Gastrocnemius medialis (tissue), 4 donors: ENCODE measurements around the gene VIM. TPM values are rescaled to one million over a fixed set of nuclear protein-coding genes. Genes with fewer than 3 reads are reported as not detected.
A peak's percentile ranks its signal among the peaks of the same experiment; 100 is the strongest.

Experiments
- ATAC-seq, 2 donors: fragments of 150-250 bp; one replicate each; pipeline ENCODE4 v1.9.1; 2016
- DNase-seq, 2 donors: peaks; one replicate each; pipeline ENCODE4 v3.0.0-alpha.2; 2019
- H3K27ac ChIP-seq, 4 donors: fragments of 200-600 bp; sonication (generic); 1 replicate in 1 of 4; 2 replicates in 3 of 4; pipeline ENCODE4 v1.5.1; 2016 to 2018; ENCODE audit warnings: mild to moderate bottlenecking in 2 of 4, moderate library complexity in 1 of 4
- H3K27me3 ChIP-seq, 3 donors: fragments of 200-600 bp; sonication (generic) in 2 of 3; 1 replicate in 1 of 3; 2 replicates in 2 of 3; pipeline versions ENCODE4 v1.5.1 to v1.6.0; 2016 to 2019; ENCODE audit warnings: mild to moderate bottlenecking in 1 of 3, moderate library complexity in 1 of 3
- H3K36me3 ChIP-seq, 2 donors: fragments of 200-600 bp; sonication (generic) in 1 of 2; one replicate each; pipeline ENCODE4 v1.5.1; 2017 to 2018
- H3K4me1 ChIP-seq, 2 donors: fragments of 200-600 bp; sonication (generic) in 1 of 2; one replicate each; pipeline ENCODE4 v1.5.1; 2016 to 2017; ENCODE audit warnings: mild to moderate bottlenecking in 2 of 2
- H3K4me3 ChIP-seq, 4 donors: fragments of 200-600 bp; sonication (generic) in 3 of 4; 1 replicate in 1 of 4; 2 replicates in 3 of 4; pipeline ENCODE4 v1.5.1; 2016 to 2019; ENCODE audit warnings: mild to moderate bottlenecking in 2 of 4
- H3K9me3 ChIP-seq, 3 donors: fragments of 200-600 bp; sonication (generic) in 2 of 3; 1 replicate in 1 of 3; 2 replicates in 2 of 3; pipeline ENCODE4 v1.5.1; 2016 to 2019
- POLR2A ChIP-seq, 2 donors: fragments of 450-650 bp; IDR thresholded peaks; one replicate each; pipeline ENCODE4 v1.6.1; 2017; ENCODE audit warnings: antibody characterized with exemption in 2 of 2, mild to moderate bottlenecking in 2 of 2, moderate library complexity in 2 of 2
- in situ Hi-C, 4 donors: fragments of 200-750 bp; cut with MboI; loops; one replicate each; pipeline versions ENCODE4 v1.15.0 to v1.8.0; 2017; ENCODE audit warnings: low sequenced_read_pairs in 4 of 4
- intact Hi-C: fragments of 100-400 bp; cut with DNase I; formaldehyde crosslinking; loops from one replicate; pipeline ENCODE4 v1.15.1; 2023; ENCODE audit warnings: low total_unique reads
- total RNA-seq, 4 donors: library from RNA; depleted of rRNA; stranded (reverse); fragments of >200 nt; gene quantifications; one replicate each; pipeline versions ENCODE4 v1.1.0 to v1.2.3, GENCODE V29; 2016
- TF ChIP-seq, protein P1 (sequence below), 5 experiments: fragments of 450-650 bp in 3 of 5; fragments of 200-600 bp in 2 of 5; sonication (generic) in 2 of 5; IDR thresholded peaks in 4 of 5; conservative IDR thresholded peaks in 1 of 5; 1 replicate in 4 of 5; 2 replicates in 1 of 5; pipeline ENCODE4 v1.5.1; 2016 to 2019; ENCODE audit warnings: antibody characterized with exemption in 5 of 5, mild to moderate bottlenecking in 3 of 5, moderate library complexity in 3 of 5

VIM gene
- total RNA-seq, 4 donors from 2014 or later: 355 to 835 (median 589) TPM

DNA sequence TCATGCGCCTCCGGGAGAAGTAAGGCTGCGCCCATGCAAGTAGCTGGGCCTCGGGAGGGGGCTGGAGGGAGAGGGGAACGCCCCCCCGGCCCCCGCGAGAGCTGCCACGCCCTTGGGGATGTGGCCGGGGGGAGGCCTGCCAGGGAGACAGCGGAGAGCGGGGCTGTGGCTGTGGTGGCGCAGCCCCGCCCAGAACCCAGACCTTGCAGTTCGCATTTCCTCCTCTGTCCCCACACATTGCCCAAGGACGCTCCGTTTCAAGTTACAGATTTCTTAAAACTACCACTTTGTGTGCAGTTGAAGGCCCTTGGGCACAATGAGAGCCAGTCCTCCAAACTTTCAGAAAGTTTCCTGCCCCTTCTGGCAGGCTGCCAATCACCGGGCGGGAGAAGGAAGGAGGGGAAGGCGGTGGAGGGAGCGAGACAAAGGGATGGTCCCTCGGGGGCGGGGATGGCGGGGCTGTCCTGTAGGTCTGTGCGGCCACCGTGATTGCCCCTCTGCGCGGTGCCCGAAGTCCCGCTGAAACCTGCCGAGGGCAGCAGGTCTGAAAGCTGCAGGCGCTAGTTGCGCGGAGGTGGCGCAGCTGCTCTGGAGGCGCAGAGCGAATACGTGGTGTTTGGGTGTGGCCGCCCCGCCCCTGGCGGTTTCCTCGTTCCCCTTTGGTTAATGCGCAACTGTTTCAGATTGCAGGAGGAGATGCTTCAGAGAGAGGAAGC, 2.1 kb downstream of the VIM start:
- Histone ChIP-seq H3K27ac (peak overlapping the region; percentile 91 to 94 (median 92)), H3K27me3 (peaks cover 24 to 66% (median 58%) of the 10 kb centered on the region in 3 donors), H3K9me3 (no peaks in the 10 kb centered on the region), H3K4me3 (peak overlapping the region; percentile 56 to 83 (median 72)), H3K4me1 (peaks cover 23 to 28% of the 10 kb centered on the region in 2 donors), H3K36me3 (peaks cover 0 to 12% of the 10 kb centered on the region in 2 donors)
- TF ChIP-seq, protein P1, sequence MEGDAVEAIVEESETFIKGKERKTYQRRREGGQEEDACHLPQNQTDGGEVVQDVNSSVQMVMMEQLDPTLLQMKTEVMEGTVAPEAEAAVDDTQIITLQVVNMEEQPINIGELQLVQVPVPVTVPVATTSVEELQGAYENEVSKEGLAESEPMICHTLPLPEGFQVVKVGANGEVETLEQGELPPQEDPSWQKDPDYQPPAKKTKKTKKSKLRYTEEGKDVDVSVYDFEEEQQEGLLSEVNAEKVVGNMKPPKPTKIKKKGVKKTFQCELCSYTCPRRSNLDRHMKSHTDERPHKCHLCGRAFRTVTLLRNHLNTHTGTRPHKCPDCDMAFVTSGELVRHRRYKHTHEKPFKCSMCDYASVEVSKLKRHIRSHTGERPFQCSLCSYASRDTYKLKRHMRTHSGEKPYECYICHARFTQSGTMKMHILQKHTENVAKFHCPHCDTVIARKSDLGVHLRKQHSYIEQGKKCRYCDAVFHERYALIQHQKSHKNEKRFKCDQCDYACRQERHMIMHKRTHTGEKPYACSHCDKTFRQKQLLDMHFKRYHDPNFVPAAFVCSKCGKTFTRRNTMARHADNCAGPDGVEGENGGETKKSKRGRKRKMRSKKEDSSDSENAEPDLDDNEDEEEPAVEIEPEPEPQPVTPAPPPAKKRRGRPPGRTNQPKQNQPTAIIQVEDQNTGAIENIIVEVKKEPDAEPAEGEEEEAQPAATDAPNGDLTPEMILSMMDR (IDR thresholded peaks at IDR 0.05 in 4 of 5, conservative IDR thresholded peaks at IDR 0.05 in 1 of 5): no peak
- TF ChIP-seq POLR2A (IDR thresholded peaks at IDR 0.05): peak in 1 of 2 donors; percentile 50
- in situ Hi-C loops (no loop called here), intact Hi-C loops (loop anchor here (5.0 kb wide), 1 partner anchor 228 kb away; no protein-coding TSS in a partner anchor)
- ATAC-seq (peak; percentile 37 to 40), DNase-seq (peak; percentile 53 to 70)

DNA sequence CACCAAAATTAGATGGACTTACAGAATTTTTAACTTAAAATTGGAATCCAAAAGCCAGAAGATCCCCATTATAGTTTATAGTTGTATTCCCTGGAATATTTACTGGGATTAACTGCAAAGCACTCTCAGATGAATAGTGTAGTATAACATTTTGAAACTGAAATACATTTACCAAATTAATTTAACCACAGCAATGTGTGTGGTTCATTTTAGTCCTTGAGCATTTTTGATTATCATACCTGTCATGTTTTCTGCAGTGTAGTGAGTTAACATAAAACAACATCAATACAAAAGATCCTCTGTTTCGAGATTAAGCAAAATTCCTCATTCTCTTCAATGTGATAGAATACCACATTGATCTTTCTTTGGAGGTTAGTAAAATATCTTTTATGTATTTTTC, 3.7 kb downstream of the VIM start:
- ATAC-seq: no peak
- no peak for TF ChIP-seq POLR2A (IDR thresholded peaks at IDR 0.05)
- TF ChIP-seq, protein P1 (IDR thresholded peaks at IDR 0.05 in 4 of 5, conservative IDR thresholded peaks at IDR 0.05 in 1 of 5): no peak
- in situ Hi-C loops (no loop called here), intact Hi-C loops (no loop called here)
- peak overlapping the region in 2 of 4 donors; percentile 91 to 94 for H3K27ac ChIP-seq
- no peak for DNase-seq
- peaks cover 36 to 40% of the 10 kb centered on the region in 2 donors for H3K4me1 ChIP-seq
- peak overlapping the region; percentile 18 to 83 (median 72) for H3K4me3 ChIP-seq
- no peaks in the 10 kb centered on the region for H3K9me3 ChIP-seq
- H3K27me3 ChIP-seq: peaks cover 24 to 66% (median 63%) of the 10 kb centered on the region in 3 donors
- H3K36me3 ChIP-seq: peaks cover 0 to 12% of the 10 kb centered on the region in 2 donors

DNA sequence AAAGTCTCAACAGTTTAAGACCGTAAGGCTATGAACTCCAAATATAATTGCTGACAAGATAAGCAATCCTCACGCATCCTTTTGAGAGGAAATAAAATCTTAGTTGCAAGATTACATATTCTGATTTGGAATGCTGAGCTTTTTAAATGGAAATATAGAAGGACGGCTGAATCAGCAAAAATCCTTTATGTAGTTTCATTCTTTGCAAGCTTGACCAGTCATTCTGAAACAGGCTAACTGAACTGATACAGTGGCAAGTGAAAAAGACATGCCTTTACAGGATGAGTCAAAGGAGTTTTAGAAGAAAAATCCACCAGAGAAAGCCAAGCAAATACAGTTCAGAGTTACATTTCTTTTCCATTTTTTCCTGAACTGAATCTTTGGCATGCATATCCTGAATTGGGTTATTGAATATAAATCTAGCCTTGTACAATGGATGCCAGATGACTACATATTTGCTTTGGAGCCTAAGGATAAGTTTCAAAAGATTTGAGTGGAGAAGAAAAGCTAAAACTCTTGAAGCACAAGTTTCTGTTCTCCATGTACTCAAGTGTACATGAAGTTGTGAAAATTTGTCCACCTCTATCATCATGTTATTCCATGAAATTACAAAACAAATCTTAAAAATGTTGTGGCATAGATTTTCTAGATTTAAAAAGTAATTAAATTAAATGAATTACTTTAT, 4.4 kb downstream of the VIM start:
- Histone ChIP-seq H3K27me3 (peaks cover 24 to 63% (median 57%) of the 10 kb centered on the region in 3 donors), H3K9me3 (no peaks in the 10 kb centered on the region), H3K36me3 (peaks cover 0 to 12% of the 10 kb centered on the region in 2 donors), H3K4me3 (peak overlapping the region; percentile 18 to 75 (median 46)), H3K27ac (peak overlapping the region in 2 of 4 donors; percentile 14 to 28), H3K4me1 (peaks cover 38 to 44% of the 10 kb centered on the region in 2 donors)
- in situ Hi-C loops (no loop called here), intact Hi-C loops (no loop called here)
- ATAC-seq: no peak
- TF ChIP-seq, protein P1 (IDR thresholded peaks at IDR 0.05 in 4 of 5, conservative IDR thresholded peaks at IDR 0.05 in 1 of 5): no peak
- TF ChIP-seq POLR2A (IDR thresholded peaks at IDR 0.05): no peak
- DNase-seq: no peak

DNA sequence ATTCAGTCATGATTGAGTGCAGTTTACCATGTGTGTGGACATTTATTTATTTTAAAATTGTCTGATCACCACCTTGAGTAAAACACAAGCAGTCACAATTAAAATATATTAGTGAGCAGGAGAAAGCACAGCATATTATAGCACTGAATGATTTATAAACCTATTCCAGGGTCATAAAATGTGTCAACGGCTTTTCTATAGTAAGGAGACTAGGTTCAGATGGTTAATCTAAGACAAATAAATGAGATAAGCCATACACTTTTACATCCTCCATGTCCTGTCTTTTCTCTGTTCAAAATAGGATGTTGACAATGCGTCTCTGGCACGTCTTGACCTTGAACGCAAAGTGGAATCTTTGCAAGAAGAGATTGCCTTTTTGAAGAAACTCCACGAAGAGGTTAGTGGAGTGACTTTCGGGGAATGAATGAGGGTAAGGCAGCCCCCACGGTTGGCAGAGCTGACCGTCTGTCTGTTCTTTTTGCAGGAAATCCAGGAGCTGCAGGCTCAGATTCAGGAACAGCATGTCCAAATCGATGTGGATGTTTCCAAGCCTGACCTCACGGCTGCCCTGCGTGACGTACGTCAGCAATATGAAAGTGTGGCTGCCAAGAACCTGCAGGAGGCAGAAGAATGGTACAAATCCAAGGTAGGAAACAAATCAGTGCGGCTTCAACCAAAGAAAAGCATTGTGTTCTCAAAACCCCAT, 5.4 kb downstream of the VIM start:
- ATAC-seq: no peak
- peak overlapping the region in 3 of 4 donors; percentile 6 to 70 (median 12) for H3K4me3 ChIP-seq
- no peak for DNase-seq
- peak overlapping the region in 3 of 4 donors; percentile 28 to 54 (median 38) for H3K27ac ChIP-seq
- H3K27me3 ChIP-seq: peaks cover 20 to 55% (median 52%) of the 10 kb centered on the region in 3 donors
- peaks cover 38 to 43% of the 10 kb centered on the region in 2 donors for H3K4me1 ChIP-seq
- H3K36me3 ChIP-seq: peaks cover 0 to 12% of the 10 kb centered on the region in 2 donors
- no peaks in the 10 kb centered on the region for H3K9me3 ChIP-seq
- in situ Hi-C loops: no loop called here
- intact Hi-C loops: no loop called here
- TF ChIP-seq, protein P1 (IDR thresholded peaks at IDR 0.05 in 4 of 5, conservative IDR thresholded peaks at IDR 0.05 in 1 of 5): no peak
- no peak for TF ChIP-seq POLR2A (IDR thresholded peaks at IDR 0.05)
